Measurements from ENCODE around the gene CES3.

GRCh38 chr16:67017810-67018488, 56.9 kb downstream of the CES3 start:
- TF ChIP-seq POLR2AphosphoS5 (IDR thresholded peaks at IDR 0.05; ENCODE audit: insufficient read depth in 1 of 2, low read depth in 1 of 2), result no peak
- peak in 2 of 3 experiments; percentile 13 to 58 for TF ChIP-seq CTCF (IDR thresholded peaks at IDR 0.05)
- no peak for TF ChIP-seq POLR2A (IDR thresholded peaks at IDR 0.05)

Measured in vagina (tissue), 2 donors.